SU-DHL-6 (cell line): ENCODE measurements around the gene CHIA.

Experiments
- CTCF ChIP-seq: fragments of 200-600 bp; sonication (generic); IDR thresholded peaks from one replicate; pipeline ENCODE4 v1.5.1; 2017; ENCODE audit warnings: antibody characterized with exemption, mild to moderate bottlenecking, low read length, moderate library complexity; ENCODE audit not compliant: insufficient read depth, poor library complexity, severe bottlenecking
- EZH2phosphoT487 ChIP-seq: fragments of 200-600 bp; sonication (generic), shearing (Covaris generic); conservative IDR thresholded peaks from 2 replicates; pipeline ENCODE4 v1.6.1; 2018; ENCODE audit warnings: mild to moderate bottlenecking, antibody characterized with exemption, low read length, moderate library complexity, mixed read lengths

DNA sequence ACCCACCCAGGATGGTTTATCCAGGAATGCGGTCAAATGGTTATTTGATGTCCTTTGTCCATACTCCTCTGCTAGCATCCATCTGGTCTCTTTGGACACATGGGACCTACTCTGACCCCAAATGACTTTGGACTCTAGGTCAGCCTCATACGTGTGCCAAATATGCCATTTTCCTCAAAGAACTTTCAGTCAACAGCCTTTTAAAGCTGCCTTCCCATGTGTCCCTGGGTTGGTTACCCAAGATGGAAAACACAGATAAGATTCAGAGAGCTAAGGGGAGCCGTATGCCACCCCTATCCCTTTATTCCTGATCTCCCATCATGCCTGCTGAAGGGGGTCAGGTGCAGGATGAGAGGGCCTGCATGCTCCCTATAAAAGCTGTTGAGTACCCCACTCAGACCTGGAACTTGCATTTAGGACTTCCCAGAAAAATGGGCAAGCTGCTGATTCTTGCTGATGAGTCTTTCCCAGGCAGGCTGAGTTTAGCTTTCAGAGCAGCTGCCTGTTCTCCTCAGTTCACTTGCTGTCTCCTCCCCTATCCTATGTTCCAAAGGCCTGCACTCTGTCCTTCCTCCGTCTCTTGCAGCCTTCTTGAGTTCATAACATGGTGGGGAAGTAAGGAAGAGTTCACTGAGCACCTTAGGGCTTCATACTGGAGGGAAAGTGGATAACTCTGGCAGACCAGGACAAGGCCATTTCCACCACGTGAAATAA, 43.4 kb upstream of the CHIA start:
- TF ChIP-seq CTCF, result no peak
- no peak for TF ChIP-seq EZH2phosphoT487
